T-helper 22 cell (primary cell): ENCODE data around the gene CYP17A1.

ENCODE experiments used
- DNase-seq: peaks from one replicate; pipeline ENCODE4 v3.0.0-alpha.2; 2020; ENCODE audit warnings: low read depth

The CYP17A1 gene

DNA sequence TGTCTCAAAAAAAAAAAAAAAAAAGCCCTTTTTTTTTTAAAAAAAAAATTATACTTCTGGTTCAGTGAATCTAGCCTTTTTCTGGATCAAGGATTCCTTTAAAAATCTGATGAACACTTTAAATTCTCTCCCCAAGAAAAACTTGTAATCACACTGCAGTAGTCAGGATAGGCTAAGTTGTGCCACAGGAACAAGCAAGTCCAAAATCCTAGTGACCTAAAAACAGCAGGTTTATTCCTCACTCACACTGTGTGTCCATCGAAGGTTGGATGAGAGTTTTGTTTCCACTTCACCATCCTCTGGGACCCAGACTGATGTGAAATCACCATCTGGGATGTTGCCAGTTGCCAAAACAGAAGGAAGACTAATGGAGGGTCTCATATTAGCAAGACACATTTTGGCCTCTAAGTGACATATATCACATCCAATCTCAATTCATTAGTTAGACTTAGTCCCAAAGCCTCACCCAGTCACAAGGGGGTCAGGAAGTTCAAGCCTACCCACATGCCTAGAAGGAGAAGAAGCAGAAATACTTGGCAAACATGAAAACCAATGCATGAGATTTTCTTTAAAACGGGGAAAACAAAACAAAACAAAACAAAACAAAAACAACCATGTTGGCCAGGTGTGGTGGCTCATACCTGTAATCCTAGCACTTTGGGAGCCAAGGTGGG is 32.7 kb downstream of the CYP17A1 start:
- no peak for DNase-seq

DNA sequence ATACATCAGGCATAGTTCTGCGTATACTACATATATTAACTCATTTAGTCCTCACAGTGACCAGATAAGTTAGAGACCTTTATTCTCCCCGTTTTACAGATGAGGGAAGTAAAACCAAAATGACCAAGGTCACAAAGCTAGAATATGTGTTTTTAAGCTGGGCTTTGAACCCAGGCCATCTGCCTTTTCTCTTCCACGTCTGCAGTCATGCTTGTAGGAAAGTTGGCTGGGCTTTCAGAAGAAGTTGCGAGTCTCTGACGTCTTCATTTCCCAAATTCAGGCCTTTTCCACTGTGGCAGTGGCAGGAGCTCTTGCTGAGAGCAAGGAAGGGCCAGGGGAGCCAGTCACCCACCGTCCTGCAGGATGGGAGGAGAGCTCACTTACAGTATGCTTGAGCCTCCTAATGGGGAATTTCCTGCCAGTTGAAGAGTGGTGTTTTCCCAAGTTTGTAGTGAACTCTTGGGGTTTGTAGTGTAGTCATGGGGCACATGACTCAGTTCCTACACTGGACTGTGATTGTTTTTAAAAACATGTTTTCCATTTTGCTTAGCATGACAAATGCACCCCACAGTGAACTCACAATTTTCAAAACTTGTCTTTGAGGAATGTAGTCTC is 34.2 kb downstream of the CYP17A1 start:
- DNase-seq: no peak

DNA sequence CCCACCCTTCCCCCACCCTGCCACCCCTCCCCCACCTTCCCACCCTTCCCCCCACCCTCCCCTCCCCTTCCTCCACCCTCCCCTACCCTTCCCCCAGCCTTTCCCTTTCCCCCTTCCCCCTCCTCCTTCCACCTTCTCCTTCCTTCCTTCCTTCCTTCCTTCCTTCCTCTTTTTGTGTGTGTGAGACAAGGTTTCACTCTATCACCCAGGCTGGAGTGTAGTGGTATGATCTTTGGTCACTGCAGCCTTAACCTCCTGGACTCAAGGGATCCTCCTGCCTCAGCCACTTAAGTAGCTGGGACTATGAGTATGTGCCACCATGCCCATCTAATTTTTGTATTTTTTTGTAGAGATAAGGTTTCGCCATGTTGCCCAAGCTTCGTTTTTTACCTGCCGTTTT is 35.2 kb downstream of the CYP17A1 start:
- DNase-seq: no peak

DNA sequence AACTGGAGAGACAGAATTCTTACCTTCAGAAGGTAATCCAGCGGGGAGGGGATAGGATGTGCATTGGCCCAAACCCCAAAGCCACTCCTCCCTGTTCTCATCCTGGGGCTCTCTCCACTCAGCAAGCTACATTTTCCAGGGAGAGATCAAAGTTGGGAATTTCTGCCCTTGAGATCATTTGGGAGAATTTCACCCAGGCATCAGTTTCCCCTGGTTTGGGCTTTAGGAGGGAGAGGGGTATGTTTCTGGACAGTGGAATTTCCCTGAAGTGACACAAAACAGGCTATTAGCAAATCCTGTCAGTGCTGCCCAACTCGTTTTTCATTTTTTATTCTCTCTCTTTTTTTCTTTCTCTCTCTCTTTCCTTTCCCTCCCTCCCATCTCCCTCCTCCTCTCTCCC is 35.7 kb downstream of the CYP17A1 start:
- DNase-seq: no peak

DNA sequence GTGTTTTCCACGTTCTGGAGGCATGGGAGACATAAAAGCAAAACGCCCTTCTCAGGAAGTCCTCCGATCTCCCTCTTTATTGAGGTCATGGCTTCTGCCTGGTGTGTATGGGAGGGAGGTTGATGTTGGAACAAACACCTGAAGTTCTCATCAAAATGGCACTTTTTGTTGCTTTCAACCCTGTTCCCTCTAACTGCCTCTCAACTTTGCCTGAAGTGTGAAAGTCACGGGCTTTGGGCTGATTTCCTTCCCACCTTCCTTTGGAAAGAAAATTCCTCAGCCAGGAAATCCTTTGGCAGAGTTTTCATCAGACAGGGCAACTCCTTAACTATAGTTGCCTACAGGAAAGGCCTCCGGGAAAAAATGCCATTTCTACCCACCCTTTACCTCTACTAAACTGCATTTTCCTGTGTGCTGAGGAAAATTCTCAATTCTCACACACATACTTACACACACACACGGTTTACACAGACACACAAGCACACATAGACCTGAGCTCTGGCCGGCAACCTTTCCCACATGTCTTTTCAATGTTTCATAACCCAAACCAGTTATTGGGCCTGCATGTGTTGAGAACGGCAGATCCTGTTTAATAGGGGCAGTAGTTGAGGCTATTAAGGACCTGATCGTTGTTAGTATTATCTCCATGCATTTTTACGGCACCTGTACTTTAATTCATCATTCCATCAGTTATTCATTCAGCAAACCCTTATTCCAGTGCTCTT is 36.4 kb downstream of the CYP17A1 start:
- no peak for DNase-seq

DNA sequence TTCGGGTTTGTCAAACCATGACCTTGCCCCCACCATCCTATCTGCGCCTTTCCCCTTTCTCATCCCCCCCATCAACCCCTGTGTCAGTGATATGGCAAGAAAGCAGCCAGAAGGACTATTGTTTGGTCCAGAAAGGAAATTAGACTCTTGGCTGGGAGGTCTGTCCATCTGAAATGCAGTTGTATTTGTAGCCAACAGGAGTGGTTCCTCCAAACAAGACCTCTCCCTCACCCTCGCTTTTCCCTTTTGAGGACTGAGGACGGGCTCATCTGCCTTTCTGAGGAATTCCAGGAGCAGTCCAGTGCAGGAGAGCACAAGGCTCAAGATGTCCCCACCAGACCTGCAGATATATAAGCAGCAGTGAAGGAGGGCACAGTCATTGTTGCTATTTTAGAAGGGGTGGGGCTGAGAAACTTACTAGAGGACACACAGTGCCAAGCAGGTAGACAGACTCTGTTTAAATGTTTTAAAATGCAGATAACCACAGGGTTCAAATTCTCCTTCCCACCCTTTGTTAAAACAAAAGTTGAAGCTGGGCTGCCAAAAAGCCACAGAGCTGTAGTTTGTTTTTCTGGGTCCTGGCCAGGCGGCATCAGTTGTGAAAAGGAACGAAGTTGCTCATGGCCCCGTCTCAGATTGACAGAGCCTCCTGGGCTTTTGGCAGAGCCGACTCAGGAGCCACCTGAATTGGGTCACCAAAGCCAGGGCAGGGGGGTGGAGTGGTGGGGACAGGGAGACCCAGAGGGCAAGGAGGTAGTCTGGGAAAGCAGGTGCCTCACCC is 37.3 kb downstream of the CYP17A1 start:
- DNase-seq: no peak

DNA sequence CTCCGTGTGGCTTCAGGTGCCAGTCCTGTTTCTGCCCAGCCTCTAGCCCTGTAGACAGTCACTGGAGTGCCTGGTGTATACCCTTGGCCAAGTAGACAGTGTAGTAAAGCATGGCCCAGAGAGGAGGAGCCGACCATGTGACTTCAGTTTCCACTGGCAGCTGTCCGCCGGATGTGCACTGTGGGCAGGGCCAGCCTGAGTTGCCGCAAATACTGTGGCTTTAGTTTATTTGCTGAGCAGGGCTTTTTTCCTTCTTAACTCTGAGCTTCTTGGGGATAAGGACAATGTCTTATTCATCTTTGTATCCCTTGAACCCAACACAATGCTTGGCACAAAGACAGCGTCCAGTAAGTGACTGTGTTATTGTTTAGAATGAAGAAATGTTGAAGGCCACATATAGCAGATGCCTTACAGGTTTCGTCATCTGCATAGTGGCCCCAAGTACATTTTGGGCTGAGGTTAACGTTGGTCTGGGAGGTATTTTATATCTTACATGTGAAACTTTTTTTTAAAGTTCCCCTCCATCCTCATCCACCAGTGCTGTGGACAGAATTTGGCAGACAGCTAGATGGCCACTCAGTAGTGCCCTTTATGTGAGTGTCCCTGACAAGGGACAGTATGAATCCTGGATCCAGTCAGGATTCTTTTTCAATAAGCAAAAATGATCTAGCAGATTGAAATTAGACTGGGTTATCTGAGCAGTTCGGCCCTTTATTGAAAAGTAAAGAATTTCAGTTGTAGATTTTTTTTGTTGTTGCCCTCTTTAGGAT is 40.6 kb downstream of the CYP17A1 start:
- no peak for DNase-seq

DNA sequence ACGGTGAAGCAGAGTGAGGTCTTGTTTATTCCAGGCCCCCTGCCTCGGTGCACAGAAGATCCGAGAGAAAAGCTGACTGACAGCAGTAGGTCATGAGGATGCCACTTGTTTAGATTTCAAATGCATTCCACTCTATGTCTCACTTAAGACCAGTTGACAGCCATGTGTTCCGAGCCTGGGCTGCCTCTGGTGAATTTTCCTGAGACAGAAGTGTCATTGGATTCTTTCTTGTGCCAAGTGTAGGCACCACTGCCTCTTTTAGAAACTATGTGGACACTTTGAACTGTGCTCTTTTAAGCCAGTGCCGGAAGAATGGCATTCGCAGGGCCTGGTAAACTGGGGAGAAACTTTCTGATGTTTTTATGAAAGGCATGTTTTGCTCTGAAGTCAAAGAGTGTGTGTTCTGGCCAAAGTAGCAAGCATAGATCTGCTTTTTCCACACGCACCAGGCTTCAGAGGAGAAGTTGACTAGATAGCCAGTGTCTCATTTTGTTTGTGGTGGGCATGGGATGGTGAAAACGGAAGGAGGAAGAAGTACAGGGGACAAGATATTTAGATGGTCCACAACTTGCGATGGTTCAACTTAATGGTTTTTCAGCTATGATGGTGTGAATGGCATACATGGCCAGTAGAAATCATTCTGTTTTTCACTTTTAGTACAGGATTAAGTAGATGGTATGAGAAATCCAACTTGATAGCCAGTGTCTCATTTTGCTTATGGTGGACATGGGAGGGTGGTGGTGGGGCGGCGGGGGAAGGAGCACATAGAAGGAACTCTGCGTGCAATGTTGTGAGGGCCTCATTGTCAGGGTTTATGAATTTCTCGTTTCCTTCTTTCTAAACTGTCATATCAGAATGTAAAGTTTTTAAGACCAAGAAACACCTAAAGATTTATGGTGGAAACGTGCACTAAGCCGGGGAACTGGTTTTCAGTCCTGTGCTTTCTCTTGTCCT is 41.5 kb downstream of the CYP17A1 start:
- no peak for DNase-seq

DNA sequence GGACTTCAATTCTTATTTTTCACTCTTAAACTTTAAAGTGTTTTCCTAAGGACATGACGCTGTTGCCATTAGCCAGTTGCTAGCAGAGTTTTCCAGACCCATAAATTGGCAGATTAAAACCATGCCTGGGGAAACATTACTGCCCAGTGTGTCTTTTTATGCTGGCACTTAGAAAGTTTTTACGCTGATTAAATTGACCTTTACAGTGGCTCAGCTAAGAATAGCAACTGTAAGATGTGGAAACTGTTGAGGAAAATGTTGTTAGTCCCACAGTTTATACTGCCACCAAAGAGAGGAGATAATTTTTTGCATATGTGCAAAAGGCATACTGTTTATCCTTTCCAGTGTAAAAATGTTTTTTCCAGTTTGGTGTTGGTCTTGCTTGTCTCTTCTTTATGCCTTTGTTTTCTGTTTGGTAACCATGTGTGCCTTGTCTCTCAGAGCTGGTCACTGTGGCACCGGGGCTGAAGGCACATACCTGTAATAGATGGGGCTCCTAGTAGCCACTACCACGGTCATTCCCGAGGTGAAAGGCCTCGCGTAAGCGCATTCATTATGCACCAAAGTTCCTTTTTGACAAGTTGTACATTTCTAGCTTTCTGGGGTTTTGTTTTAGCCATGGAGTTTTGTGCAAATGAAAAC is 45.3 kb downstream of the CYP17A1 start:
- DNase-seq: no peak

DNA sequence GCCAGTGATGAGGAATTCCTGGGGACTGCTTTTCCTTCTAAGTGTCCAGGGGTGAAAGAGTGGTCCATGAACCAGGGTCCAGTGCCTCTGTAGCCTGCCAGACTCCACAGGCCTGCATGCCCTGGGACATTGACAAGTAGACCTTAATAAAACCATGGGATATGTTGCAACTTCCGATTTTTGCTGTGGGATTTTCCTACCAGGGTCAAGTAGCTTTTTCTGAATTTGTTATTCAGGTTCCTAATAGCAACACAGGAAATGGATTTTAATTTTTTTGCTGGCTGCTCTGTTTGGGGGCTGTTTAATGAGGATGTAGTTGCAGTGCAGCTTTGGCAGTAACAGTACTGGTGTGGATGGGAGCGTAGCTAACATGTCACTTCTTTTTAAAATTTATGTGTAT is 51.4 kb downstream of the CYP17A1 start:
- DNase-seq: no peak

DNA sequence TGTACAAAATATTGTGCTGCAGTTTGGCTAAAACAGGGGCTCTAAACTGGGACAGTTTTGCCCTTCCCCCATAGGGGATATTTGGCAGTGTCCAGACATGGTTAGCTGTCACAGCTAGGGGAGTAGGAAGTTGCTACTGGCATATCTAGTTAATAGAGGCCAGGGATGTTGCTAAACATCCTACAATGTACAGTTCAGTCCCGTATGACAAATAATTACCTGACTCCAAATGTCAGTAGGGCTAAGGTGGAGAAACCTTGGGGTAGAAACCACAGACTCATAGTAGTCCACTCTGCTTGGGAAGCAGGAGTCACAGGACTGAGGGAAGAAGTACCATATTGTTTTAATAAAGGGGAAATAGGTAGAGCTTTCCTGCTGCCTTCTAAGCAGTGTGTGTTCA is 53.6 kb downstream of the CYP17A1 start:
- DNase-seq: no peak

DNA sequence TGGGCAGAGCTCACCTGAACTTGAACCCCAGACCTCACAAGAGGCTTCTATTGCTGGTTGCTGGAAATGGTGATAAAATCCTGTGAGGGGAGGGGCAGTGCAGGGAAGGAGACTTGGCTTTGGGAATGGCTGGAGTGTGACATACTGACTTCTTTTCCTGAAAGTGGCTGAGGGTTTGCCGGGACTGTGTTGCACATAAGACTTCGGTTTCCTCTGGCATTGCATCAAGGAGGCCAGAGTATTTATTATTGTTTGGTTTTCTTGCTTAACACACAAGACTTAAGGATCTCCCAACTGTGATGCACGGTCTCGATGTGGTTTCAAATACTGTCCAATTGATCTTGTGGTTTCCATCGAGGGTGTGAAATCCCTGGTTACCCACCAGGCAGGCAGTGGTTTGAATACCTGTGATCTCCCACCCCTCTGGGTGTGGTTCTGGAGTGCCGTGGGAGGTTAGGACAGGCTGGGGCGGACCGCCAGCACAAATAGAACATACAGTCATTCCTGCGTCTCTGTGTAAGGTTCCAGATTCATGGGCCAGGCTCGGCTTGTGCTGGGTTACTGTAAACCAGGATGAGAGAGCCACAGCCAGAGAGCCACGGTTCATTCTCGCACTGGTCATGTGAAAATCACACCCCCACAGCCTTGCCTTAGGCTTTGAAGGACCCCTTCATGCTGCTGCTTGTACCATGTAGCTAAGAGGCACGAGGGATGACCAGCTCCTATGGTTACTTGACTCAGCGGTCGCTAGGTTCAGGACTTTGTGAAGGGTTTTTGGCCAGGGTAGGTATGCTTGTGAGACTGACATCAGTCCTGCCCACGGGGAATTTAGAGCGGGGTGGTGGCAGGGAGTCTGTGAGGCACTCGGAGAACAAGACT is 54.3 kb downstream of the CYP17A1 start:
- DNase-seq: no peak

DNA sequence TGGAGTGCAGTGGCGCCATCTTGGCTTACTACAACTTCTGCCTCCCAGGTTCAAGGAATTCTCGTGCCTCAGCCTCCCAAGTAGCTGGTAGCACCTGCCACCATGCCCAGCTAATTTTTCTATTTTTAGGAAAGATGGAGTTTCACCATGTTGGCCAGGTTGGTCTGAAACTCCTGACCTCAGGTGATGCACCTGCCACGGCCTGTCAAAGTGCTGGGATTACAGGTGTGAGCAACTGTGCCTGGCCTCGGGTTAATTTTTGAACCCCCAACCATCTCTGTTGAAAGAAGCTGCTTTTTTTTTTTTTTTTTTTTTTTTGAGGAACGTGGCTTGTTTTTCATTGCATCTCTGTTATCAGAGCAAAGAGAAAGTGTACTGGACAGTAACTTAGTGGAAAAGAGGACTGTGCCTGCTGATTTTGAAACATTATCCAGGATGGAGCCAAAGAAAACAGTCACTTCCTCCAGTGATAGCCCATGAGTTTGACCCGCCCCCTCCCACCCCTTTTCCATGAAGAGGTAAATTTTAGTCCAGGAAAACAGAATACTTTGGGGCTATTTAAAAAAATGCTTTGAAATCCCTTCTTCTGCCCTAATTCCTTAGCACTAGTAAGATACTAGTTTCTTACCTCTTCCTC is 55.2 kb downstream of the CYP17A1 start:
- no peak for DNase-seq

DNA sequence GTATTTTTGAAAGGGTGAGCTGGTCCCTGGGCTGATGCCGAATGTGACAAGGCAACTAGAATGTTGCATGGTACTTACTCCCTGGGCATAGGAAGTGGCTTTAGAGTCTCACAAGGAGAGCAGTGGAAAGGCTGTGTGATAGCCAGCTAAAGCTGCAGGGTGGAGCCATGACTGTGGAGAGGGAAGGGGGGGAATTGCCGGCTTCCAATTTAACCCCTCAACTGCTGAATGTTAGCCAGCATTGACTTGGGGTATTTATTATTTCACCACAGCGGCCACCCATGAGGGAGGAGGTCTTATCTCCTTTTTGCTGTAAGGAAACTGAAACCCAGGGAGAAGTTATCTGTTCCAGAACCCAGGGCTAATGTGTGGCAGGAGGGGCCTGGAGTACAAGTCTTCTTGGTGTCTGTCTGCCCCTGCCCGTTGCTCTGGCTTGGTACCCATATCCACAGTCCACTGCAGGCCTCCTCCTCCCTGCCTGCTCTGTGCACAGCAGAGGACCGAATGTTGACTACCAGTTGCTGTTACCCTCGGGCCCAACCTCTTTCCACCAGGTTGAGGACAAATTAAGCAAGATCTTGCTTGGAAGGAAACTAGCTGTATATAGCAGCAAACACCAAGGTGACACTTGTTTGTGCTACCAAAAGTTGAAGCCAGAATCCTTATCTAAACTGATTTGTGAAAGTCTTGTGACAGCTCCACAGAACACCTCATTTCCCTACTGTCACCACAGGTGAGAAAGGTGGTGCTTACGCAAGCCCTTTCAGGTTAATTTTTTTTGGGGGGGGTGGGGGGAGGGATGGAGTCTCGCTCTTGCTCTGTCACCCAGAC is 55.9 kb downstream of the CYP17A1 start:
- DNase-seq: no peak
